Natural killer cell (primary cell): ENCODE data around the gene TSGA10. TPM values are rescaled to one million over a fixed set of nuclear protein-coding genes. Genes with fewer than 3 reads are reported as not detected.

ENCODE experiments used
- ATAC-seq, 3 donors: fragments of 150-1000 bp in 2 of 3; fragments of 200-7000 bp in 1 of 3; cut with Tn5 transposase; 1 replicate in 1 of 3; 2 replicates in 2 of 3; pipeline ENCODE4 v1.10.0; 2021; ENCODE audit warnings: mild to moderate bottlenecking in 2 of 3, moderate library complexity in 2 of 3
- DNase-seq, 2 donors: peaks; one replicate each; pipeline versions ENCODE4 v3.0.0 to v3.0.0-alpha.2; 2013 to 2021; ENCODE audit warnings: mixed read lengths in 1 of 2
- H3K27ac ChIP-seq: one replicate; pipeline ENCODE4 v1.5.1; 2013; ENCODE audit warnings: mild to moderate bottlenecking, low read length
- H3K27me3 ChIP-seq: one replicate; pipeline ENCODE4 v1.6.1; 2013; ENCODE audit warnings: low read length; ENCODE audit not compliant: control insufficient read depth, insufficient read depth
- H3K36me3 ChIP-seq: one replicate; pipeline ENCODE4 v1.6.1; 2013; ENCODE audit warnings: low read length; ENCODE audit not compliant: control insufficient read depth, insufficient read depth
- H3K4me1 ChIP-seq: one replicate; pipeline ENCODE4 v1.6.1; 2013; ENCODE audit warnings: low read length; ENCODE audit not compliant: control insufficient read depth, insufficient read depth
- H3K4me3 ChIP-seq: one replicate; pipeline ENCODE4 v1.5.1; 2013; ENCODE audit warnings: low read length
- H3K9me3 ChIP-seq: one replicate; pipeline ENCODE4 v1.6.1; 2013; ENCODE audit warnings: low read length; ENCODE audit not compliant: control insufficient read depth, insufficient read depth
- H3K27ac Mint-ChIP-seq, 2 donors: one replicate each; pipeline ENCODE4 v1.8.0; 2022; ENCODE audit warnings: mild to moderate bottlenecking in 2 of 2, mixed read lengths in 2 of 2, moderate library complexity in 1 of 2
- H3K27me3 Mint-ChIP-seq, 2 donors: one replicate each; pipeline ENCODE4 v1.8.0; 2022; ENCODE audit warnings: low read depth in 2 of 2, mixed read lengths in 2 of 2
- H3K36me3 Mint-ChIP-seq: one replicate; pipeline ENCODE4 v1.8.0; 2022; ENCODE audit warnings: mixed read lengths
- H3K4me1 Mint-ChIP-seq, 2 donors: one replicate each; pipeline ENCODE4 v1.8.0; 2022; ENCODE audit warnings: mixed read lengths in 2 of 2
- H3K4me3 Mint-ChIP-seq: one replicate; pipeline ENCODE4 v1.8.0; 2022; ENCODE audit warnings: mild to moderate bottlenecking, moderate library complexity, mixed read lengths
- H3K9me3 Mint-ChIP-seq, 2 donors: one replicate each; pipeline ENCODE4 v1.8.0; 2022; ENCODE audit warnings: mixed read lengths in 2 of 2
- CTCF ChIP-seq: fragments of 200-600 bp; IDR thresholded peaks from one replicate; pipeline ENCODE4 v1.8.0; 2022; ENCODE audit warnings: antibody characterized with exemption
- WGBS: methylation state at CpG from one replicate; pipeline ENCODE4 v1.1.7; 2013; ENCODE audit warnings: missing lambda C conversion rate; ENCODE audit not compliant: insufficient coverage; 5-methylcytosine and 5-hydroxymethylcytosine counted together
- intact Hi-C: fragments of 100-400 bp; cut with micrococcal nuclease; formaldehyde crosslinking; loops from one replicate; pipeline ENCODE4 v1.14.2; 2022
- total RNA-seq, 4 donors: library from RNA; stranded (reverse); fragments of 120-200 nt in 1 of 4; gene quantifications; one replicate each; pipeline versions ENCODE4 v1.2.3 to v1.2.4, GENCODE V29; 2013 to 2022

Gene TSGA10
- total RNA-seq, 3 donors from 2014 or later (not counting 1 experiment from before 2014, with no cell fraction given): 8.4 to 16.0 (median 11.5) TPM

- H3K27me3 Mint-ChIP-seq: peaks cover under 1 to 11% of the 10 kb centered on the region in 2 donors
- H3K4me1 Mint-ChIP-seq: no peaks in the 10 kb centered on the region
- no peak for TF ChIP-seq CTCF
- Histone ChIP-seq H3K27me3 (no peaks in the 10 kb centered on the region), H3K27ac (no peak overlapping the region), H3K36me3 (no peaks in the 10 kb centered on the region), H3K4me3 (no peak overlapping the region), H3K4me1 (no peaks in the 10 kb centered on the region), H3K9me3 (no peaks in the 10 kb centered on the region)
- intact Hi-C loops: no loop called here
- no peak overlapping the region for H3K27ac Mint-ChIP-seq
- no peaks in the 10 kb centered on the region for H3K9me3 Mint-ChIP-seq
- no peak overlapping the region for H3K4me3 Mint-ChIP-seq
- no peaks in the 10 kb centered on the region for H3K36me3 Mint-ChIP-seq
- DNase-seq (no peak), ATAC-seq (no peak)
- WGBS: 58% methylated on average over 2 of the region's 2 CpGs
Observed at GRCh38 chr2:98985905-98986666, 168.7 kb downstream of the TSGA10 start.

- peaks cover 16 to 19% of the 10 kb centered on the region in 2 donors for H3K27me3 Mint-ChIP-seq
- H3K9me3 Mint-ChIP-seq: peaks cover 12 to 34% of the 10 kb centered on the region in 2 donors
- H3K36me3 ChIP-seq: no peaks in the 10 kb centered on the region
- H3K9me3 ChIP-seq: peaks cover 10% of the 10 kb centered on the region
- no peaks in the 10 kb centered on the region for H3K4me1 Mint-ChIP-seq
- no peak for TF ChIP-seq CTCF
- H3K27me3 ChIP-seq: no peaks in the 10 kb centered on the region
- H3K27ac Mint-ChIP-seq: no peak overlapping the region
- 91% methylated on average over 1 of the region's 2 CpGs for WGBS
- H3K27ac ChIP-seq: no peak overlapping the region
- no peaks in the 10 kb centered on the region for H3K4me1 ChIP-seq
- ATAC-seq (no peak), DNase-seq (no peak)
- H3K4me3 ChIP-seq: no peak overlapping the region
- H3K4me3 Mint-ChIP-seq: no peak overlapping the region
- intact Hi-C loops: no loop called here
- peaks cover 21% of the 10 kb centered on the region for H3K36me3 Mint-ChIP-seq
Observed at GRCh38 chr2:98975611-98976010, 179.1 kb downstream of the TSGA10 start.

- peaks cover 10% of the 10 kb centered on the region for H3K9me3 ChIP-seq
- no peak overlapping the region for H3K27ac ChIP-seq
- H3K27me3 ChIP-seq: no peaks in the 10 kb centered on the region
- peaks cover 23 to 26% of the 10 kb centered on the region in 2 donors for H3K27me3 Mint-ChIP-seq
- no peak for TF ChIP-seq CTCF
- intact Hi-C loops: no loop called here
- no peak overlapping the region for H3K27ac Mint-ChIP-seq
- H3K4me1 ChIP-seq: no peaks in the 10 kb centered on the region
- WGBS: 100% methylated on average over 1 of the region's 1 CpG
- H3K9me3 Mint-ChIP-seq: peaks cover 12 to 36% of the 10 kb centered on the region in 2 donors
- DNase-seq: no peak
- H3K4me3 Mint-ChIP-seq: no peak overlapping the region
- no peak for ATAC-seq
- H3K4me3 ChIP-seq: no peak overlapping the region
- no peaks in the 10 kb centered on the region for H3K36me3 ChIP-seq
- H3K4me1 Mint-ChIP-seq: no peaks in the 10 kb centered on the region
- peaks cover 36% of the 10 kb centered on the region for H3K36me3 Mint-ChIP-seq
Observed at GRCh38 chr2:98972582-98973167, 182.1 kb downstream of the TSGA10 start.
